GM12878 (cell line): ENCODE results near the gene SEC22C. TPM values are rescaled to one million over a fixed set of nuclear protein-coding genes. Genes with fewer than 3 reads are reported as not detected.

ENCODE experiments used
- ATAC-seq: fragments of 200-7000 bp; cut with Tn5 transposase; 3 replicates; pipeline ENCODE4 v1.9.1; 2020; ENCODE audit warnings: mild to moderate bottlenecking, moderate library complexity
- BruUV-seq: library from RNA; stranded (reverse); fragments of 400-500 nt; replicated peaks from 2 replicates; lab custom pipeline; 2021; lab: Mats Ljungman, UMichigan
- CTCF ChIA-PET: fragments of 300-600 bp; sonication (Branson Sonifier 250); formaldehyde crosslinking; extraction: SDS; loops from one replicate; lab custom pipeline; 2021; ENCODE audit warnings: inconsistent platforms; lab: Yijun Ruan, JAX
- POLR2A ChIA-PET: fragments of 350-600 bp; formaldehyde crosslinking; extraction: SDS; loops from one replicate; lab custom pipeline; 2021; ENCODE audit warnings: inconsistent platforms; lab: Charles Lee
- RAD21 ChIA-PET: fragments of 300-600 bp; sonication (Branson Sonifier 250); formaldehyde crosslinking; loops from one replicate; lab custom pipeline; 2023; ENCODE audit warnings: antibody characterized with exemption; ENCODE audit not compliant: unreplicated experiment; lab: Charles Lee
- SMC1A ChIA-PET: fragments of 300-600 bp; sonication (Branson Sonifier 250); formaldehyde crosslinking; loops from one replicate; lab custom pipeline; 2023; ENCODE audit not compliant: unreplicated experiment, uncharacterized antibody; lab: Charles Lee
- DNase-seq: peaks from one replicate; pipeline ENCODE4 v3.0.0-alpha.2; 2011; ENCODE audit warnings: low read depth, low spot score
- FAIRE-seq: peaks from 3 replicates; lab custom pipeline; 2011; peaks lifted over from hg19 to GRCh38; lab: Jason Lieb, UNC
- H2AFZ ChIP-seq: 2 replicates; pipeline ENCODE4 v1.6.0; 2011; ENCODE audit warnings: low read depth, low read length, control low read depth; ENCODE audit not compliant: control insufficient read depth
- H3K27ac ChIP-seq: 2 replicates; pipeline ENCODE4 v1.5.1; 2011; ENCODE audit warnings: control low read depth; ENCODE audit not compliant: control insufficient read depth, insufficient read depth
- H3K27me3 ChIP-seq, 2 experiments: replicated peaks in 1 of 2; 2 replicates each; pipeline versions ENCODE4 v1.6.0 to v1.6.1; 2011; ENCODE audit warnings: low read length in 1 of 2; ENCODE audit not compliant: control insufficient read depth in 2 of 2, insufficient read depth in 2 of 2
- H3K36me3 ChIP-seq, 2 experiments: 2 replicates each; pipeline ENCODE4 v1.5.1; 2011; ENCODE audit warnings: low read length in 1 of 2; ENCODE audit not compliant: control insufficient read depth in 2 of 2, insufficient read depth in 2 of 2
- H3K4me1 ChIP-seq: 2 replicates; pipeline ENCODE4 v1.6.1; 2011; ENCODE audit warnings: mild to moderate bottlenecking, low read length, moderate library complexity, mixed read lengths; ENCODE audit not compliant: control insufficient read depth, insufficient read depth
- H3K4me2 ChIP-seq: 2 replicates; pipeline ENCODE4 v1.6.0; 2011; ENCODE audit warnings: control low read depth; ENCODE audit not compliant: control insufficient read depth, insufficient read depth
- H3K4me3 ChIP-seq: fragments of 200-600 bp; sonication (generic); 2 replicates; pipeline ENCODE4 v1.5.1; 2016
- H3K79me2 ChIP-seq: 2 replicates; pipeline ENCODE4 v1.6.0; 2011; ENCODE audit warnings: low read length; ENCODE audit not compliant: control insufficient read depth, insufficient read depth
- H3K9ac ChIP-seq: 2 replicates; pipeline ENCODE4 v1.8.0; 2011; ENCODE audit warnings: low read length, control low read depth, mixed read lengths; ENCODE audit not compliant: control insufficient read depth, insufficient read depth
- H3K9me3 ChIP-seq: replicated peaks from 3 replicates; pipeline ENCODE4 v1.5.1; 2011; ENCODE audit warnings: mild to moderate bottlenecking, low read length; ENCODE audit not compliant: control insufficient read depth, insufficient read depth
- H4K20me1 ChIP-seq: 2 replicates; pipeline ENCODE4 v1.6.0; 2011; ENCODE audit not compliant: control insufficient read depth, insufficient read depth
- CHD4 ChIP-seq: fragments of 200-600 bp; sonication (generic); IDR thresholded peaks from 2 replicates; pipeline ENCODE4 v1.6.1; 2016; ENCODE audit warnings: mild to moderate bottlenecking
- EGR1 ChIP-seq, 2 experiments: IDR thresholded peaks; 1 replicate in 1 of 2; 2 replicates in 1 of 2; pipeline ENCODE4 v1.6.1; 2011 to 2012; ENCODE audit warnings: low read depth in 2 of 2, low read length in 2 of 2, borderline replicate concordance in 1 of 2, mild to moderate bottlenecking in 1 of 2, moderate library complexity in 1 of 2
- ETV6 ChIP-seq, 2 experiments: fragments of 450-650 bp in 1 of 2; IDR thresholded peaks in 1 of 2; conservative IDR thresholded peaks in 1 of 2; 2 replicates each; pipeline ENCODE4 v1.6.1; 2014; ENCODE audit warnings: antibody characterized with exemption in 1 of 2, borderline replicate concordance in 1 of 2, low read depth in 1 of 2, mild to moderate bottlenecking in 1 of 2, moderate library complexity in 1 of 2
- HCFC1 ChIP-seq: fragments of 150-350 bp; IDR thresholded peaks from 2 replicates; pipeline ENCODE4 v1.6.1; 2014; ENCODE audit warnings: low read length
- HDAC2 ChIP-seq: fragments of 200-600 bp; sonication (generic); IDR thresholded peaks from 2 replicates; pipeline ENCODE4 v1.6.1; 2017
- NR2C2 ChIP-seq: IDR thresholded peaks from 2 replicates; pipeline ENCODE4 v1.6.1; 2011; ENCODE audit warnings: borderline replicate concordance, low read depth; ENCODE audit not compliant: control insufficient read depth, insufficient read length
- NR2F1 ChIP-seq: fragments of 450-650 bp; conservative IDR thresholded peaks from 2 replicates; pipeline ENCODE4 v1.6.1; 2017; ENCODE audit warnings: mild to moderate bottlenecking
- PAX8 ChIP-seq: fragments of 450-650 bp; IDR thresholded peaks from 2 replicates; pipeline ENCODE4 v1.6.1; 2017; ENCODE audit warnings: mild to moderate bottlenecking, moderate library complexity
- POU2F2 ChIP-seq: IDR thresholded peaks from 3 replicates; pipeline ENCODE4 v1.6.1; 2011; ENCODE audit warnings: low read depth, mild to moderate bottlenecking, low read length, borderline replicate concordance
- SMARCA5 ChIP-seq: fragments of 450-650 bp; IDR thresholded peaks from 2 replicates; pipeline ENCODE4 v1.6.1; 2017; ENCODE audit warnings: mild to moderate bottlenecking
- STAT1 ChIP-seq: fragments of 450-650 bp; conservative IDR thresholded peaks from 2 replicates; pipeline ENCODE4 v1.6.1; 2014; ENCODE audit warnings: antibody characterized with exemption, mild to moderate bottlenecking
- TARDBP ChIP-seq: IDR thresholded peaks from 2 replicates; pipeline ENCODE4 v1.6.1; 2016; ENCODE audit warnings: borderline replicate concordance
- USF1 ChIP-seq: IDR thresholded peaks from 2 replicates; pipeline ENCODE4 v1.6.1; 2011; ENCODE audit warnings: borderline replicate concordance, low read depth, mild to moderate bottlenecking, moderate library complexity, mixed read lengths, low read length; ENCODE audit not compliant: insufficient read depth; ENCODE audit errors: extremely low read length
- WRNIP1 ChIP-seq: IDR thresholded peaks from 2 replicates; pipeline ENCODE4 v1.6.1; 2011; ENCODE audit warnings: low read depth, low read length, improper control_type of control experiment, borderline replicate concordance
- WGBS: methylation state at CpG from one replicate; pipeline ENCODE4 v1.1.6; 2016; ENCODE audit warnings: low lambda C conversion rate; ENCODE audit not compliant: insufficient replicate concordance, insufficient coverage; ENCODE audit errors: missing lambda C conversion rate; 5-methylcytosine and 5-hydroxymethylcytosine counted together
- in situ Hi-C: fragments of 300-500 bp; cut with MboI; formaldehyde crosslinking; loops from 9 replicates; pipeline ENCODE4 v1.14.3; 2018; ENCODE audit warnings: mixed read lengths
- intact Hi-C: fragments of 100-400 bp; cut with micrococcal nuclease; formaldehyde crosslinking; loops from one replicate; pipeline ENCODE4 v1.14.2; 2022; ENCODE audit not compliant: unreplicated experiment
- polyA plus RNA-seq, 11 experiments: library from polyadenylated mRNA; depleted of rRNA in 4 of 11; unstranded in 6 of 11; stranded (reverse) in 5 of 11; fragments of >200 nt; fragmentation: Nextera tagmentation in 4 of 11; fragmentation: Illumina TruSeq in 1 of 11; extraction: Ambion mirVana in 4 of 11; extraction: Trizol in 1 of 11; gene quantifications; 1 replicate in 1 of 11; 2 replicates in 10 of 11; pipeline versions ENCODE4 v1.2.1 to v1.2.3, GENCODE V29; 2011 to 2016; ENCODE audit warnings: inconsistent platforms in 2 of 11, missing spikeins in 2 of 11, low read depth in 1 of 11
- total RNA-seq, 4 experiments: library from RNA; depleted of rRNA in 3 of 4; stranded (reverse); fragments of >200 nt in 3 of 4; fragmentation: Illumina TruSeq in 1 of 4; extraction: Trizol in 1 of 4; gene quantifications; 2 replicates each; pipeline versions ENCODE4 v1.2.1 to v1.2.3, GENCODE V29; 2013 to 2021
- TF ChIP-seq, protein P1 (sequence below): fragments of 450-650 bp; IDR thresholded peaks from 2 replicates; pipeline ENCODE4 v1.6.1; 2017; ENCODE audit warnings: low read depth, mild to moderate bottlenecking, moderate library complexity

Gene SEC22C
- total and polyA plus RNA-seq, 10 of the 15 experiments (the other 5 are each of a cell fraction or from before 2014, with no cell fraction given) = 15.6 to 47.0 (median 39.1) TPM

- WGBS = 68% methylated on average over 2 of the region's 4 CpGs
- no peak for FAIRE-seq
- TF ChIP-seq SMARCA5 (no peak), USF1 (no peak), HCFC1 (no peak), HDAC2 (no peak), STAT1 (no peak), NR2F1 (no peak), TARDBP (no peak), PAX8 (no peak), CHD4 (no peak), EGR1 (IDR thresholded peaks at IDR 0.05; ENCODE audit: borderline replicate concordance in 1 of 2, low read depth in 2 of 2, low read length in 2 of 2) (no peak), NR2C2 (no peak), ETV6 (conservative IDR thresholded peaks at IDR 0.05 in 1 of 2, IDR thresholded peaks at IDR 0.05 in 1 of 2; ENCODE audit: borderline replicate concordance in 1 of 2, low read depth in 1 of 2) (no peak), POU2F2 (no peak), WRNIP1 (no peak)
- TF ChIP-seq, protein P1, sequence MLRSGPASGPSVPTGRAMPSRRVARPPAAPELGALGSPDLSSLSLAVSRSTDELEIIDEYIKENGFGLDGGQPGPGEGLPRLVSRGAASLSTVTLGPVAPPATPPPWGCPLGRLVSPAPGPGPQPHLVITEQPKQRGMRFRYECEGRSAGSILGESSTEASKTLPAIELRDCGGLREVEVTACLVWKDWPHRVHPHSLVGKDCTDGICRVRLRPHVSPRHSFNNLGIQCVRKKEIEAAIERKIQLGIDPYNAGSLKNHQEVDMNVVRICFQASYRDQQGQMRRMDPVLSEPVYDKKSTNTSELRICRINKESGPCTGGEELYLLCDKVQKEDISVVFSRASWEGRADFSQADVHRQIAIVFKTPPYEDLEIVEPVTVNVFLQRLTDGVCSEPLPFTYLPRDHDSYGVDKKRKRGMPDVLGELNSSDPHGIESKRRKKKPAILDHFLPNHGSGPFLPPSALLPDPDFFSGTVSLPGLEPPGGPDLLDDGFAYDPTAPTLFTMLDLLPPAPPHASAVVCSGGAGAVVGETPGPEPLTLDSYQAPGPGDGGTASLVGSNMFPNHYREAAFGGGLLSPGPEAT = no peak
These were observed 13.9 kb upstream of the SEC22C start for GRCh38 chr3:42595682-42596081.

More at GRCh38 chr3:42595682-42596081, 13.9 kb upstream of the SEC22C start:
- Histone ChIP-seq H4K20me1 (no peaks in the 10 kb centered on the region), H3K9me3 (no peaks in the 10 kb centered on the region; the same call in 2 of the 3 replicates), H3K4me3 (no peak overlapping the region), H3K27ac (no peak overlapping the region), H2AFZ (no peak overlapping the region), H3K4me1 (peaks cover 4% of the 10 kb centered on the region), H3K36me3 (peaks cover 0 to 12% of the 10 kb centered on the region in 2 experiments; a peak in 1 of 4 replicates), H3K9ac (no peak overlapping the region), H3K79me2 (peaks cover 37% of the 10 kb centered on the region), H3K4me2 (0 out of 2 replicates have a peak overlapping the region, but pooled peaks have one; percentile 30), H3K27me3 (no peaks in the 10 kb centered on the region)
- RAD21 ChIA-PET = no interaction called here
- CTCF ChIA-PET = interaction anchor here (0.7 to 2.8 kb wide), 4 partner anchors 10 to 208 kb away, joined by 3 to 10 read pairs (median 4); partner anchors contain the start of gene SEC22C
- no TSS peak for BruUV-seq
- POLR2A ChIA-PET = interaction anchor here (1.3 kb wide), 1 partner anchor 13 kb away, joined by 3 read pairs; no protein-coding TSS in a partner anchor
- ATAC-seq (no peak), DNase-seq (no peak)
- in situ Hi-C loops (no loop called here), intact Hi-C loops (no loop called here)
- SMC1A ChIA-PET = interaction anchor here (1.2 kb wide), 1 partner anchor 15 kb away, joined by 4 read pairs; no protein-coding TSS in a partner anchor
